Activated naive CD4-positive, alpha-beta T cell treated with anti-CD3 and anti-CD28 coated beads, Interleukin-2, amount 50 U/mL, for 16 hours (primary cell): ENCODE data around the gene TPRX1.
"Not testable (repeated sequence)": the region's sequence is repeated elsewhere in the genome, so short reads cannot be mapped to it uniquely, and the experiment has no call there.

Experiments
- DNase-seq: peaks from one replicate; pipeline ENCODE4 v3.0.0-alpha.2; 2020

TPRX1 gene

GRCh38 chr19:47798904-47799266 lies 5.5 kb downstream of the TPRX1 start:
- DNase-seq: no peak

DNA sequence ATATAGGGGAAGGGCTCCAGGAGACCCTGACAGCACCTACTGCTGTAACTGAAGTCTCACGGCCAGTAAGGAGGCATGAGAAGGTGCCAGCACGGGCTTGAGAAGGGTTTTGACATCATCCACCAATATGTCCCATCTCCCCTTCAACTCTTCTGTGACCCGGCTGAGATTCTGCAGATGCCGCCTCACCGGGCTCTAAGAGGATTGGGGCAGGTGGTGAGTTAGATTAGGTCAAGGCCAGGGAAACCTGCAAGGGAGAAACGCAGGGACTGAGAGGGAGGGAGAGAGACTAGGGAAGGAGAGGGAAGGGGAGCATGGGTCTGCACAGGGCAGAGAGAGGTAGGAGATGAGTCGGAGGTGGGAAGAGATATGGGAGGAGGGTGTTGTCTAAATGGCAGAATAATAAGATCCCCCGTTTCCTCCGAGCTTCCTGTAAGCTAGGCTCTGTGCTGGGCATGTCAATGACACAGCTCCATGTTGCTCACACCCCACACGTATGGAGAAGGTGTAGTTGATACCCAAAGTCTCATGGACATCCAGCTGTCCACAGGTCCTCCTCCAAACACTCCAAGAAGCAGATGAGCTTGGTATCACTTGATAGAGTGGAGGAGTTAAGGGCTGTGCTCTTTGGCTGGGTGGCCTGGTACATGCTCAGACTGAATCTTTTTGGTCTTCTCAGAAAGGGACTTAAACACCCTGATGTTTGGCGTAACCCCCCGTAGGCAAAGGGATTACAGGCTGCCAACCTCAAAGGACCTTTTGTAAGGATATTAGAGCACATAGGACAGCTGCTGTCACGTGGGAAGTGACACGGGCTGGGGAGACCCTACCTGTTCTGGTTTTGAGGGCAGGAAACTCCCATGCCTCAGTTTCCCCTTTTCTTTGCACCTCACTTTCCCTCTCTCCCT lies 6.1 kb downstream of the TPRX1 start:
- no peak for DNase-seq

- DNase-seq: no peak
Measured at GRCh38 chr19:47796785-47797184, 7.6 kb downstream of the TPRX1 start.

- no peak for DNase-seq
Measured at GRCh38 chr19:47794526-47794925, 9.8 kb downstream of the TPRX1 start.

GRCh38 chr19:47792616-47793015 lies 11.7 kb downstream of the TPRX1 start:
- no peak for DNase-seq

DNA sequence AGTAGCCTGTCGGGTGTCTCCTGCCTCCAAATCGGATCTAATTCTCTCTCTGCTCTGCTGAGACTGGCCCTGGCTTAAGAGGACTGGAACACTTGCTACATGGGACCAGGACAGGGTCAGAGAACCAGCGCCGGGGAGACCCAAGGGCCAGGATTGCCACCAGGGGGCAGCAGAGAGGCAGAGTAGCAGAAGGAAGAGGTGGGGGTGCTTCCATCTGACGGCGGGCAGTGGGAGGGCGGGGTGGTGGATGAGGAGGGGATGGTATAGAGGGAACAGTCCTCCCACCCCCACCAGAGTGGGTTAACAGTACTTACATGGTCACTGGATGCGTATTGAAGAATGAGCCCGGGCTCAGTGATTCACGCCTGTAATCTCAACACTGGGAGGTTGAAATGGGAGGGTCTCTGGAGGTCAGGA lies 13.9 kb downstream of the TPRX1 start:
- DNase-seq: peak; percentile 88

- DNase-seq: not testable (repeated sequence)
Measured at GRCh38 chr19:47789811-47790210, 14.5 kb downstream of the TPRX1 start.

DNA sequence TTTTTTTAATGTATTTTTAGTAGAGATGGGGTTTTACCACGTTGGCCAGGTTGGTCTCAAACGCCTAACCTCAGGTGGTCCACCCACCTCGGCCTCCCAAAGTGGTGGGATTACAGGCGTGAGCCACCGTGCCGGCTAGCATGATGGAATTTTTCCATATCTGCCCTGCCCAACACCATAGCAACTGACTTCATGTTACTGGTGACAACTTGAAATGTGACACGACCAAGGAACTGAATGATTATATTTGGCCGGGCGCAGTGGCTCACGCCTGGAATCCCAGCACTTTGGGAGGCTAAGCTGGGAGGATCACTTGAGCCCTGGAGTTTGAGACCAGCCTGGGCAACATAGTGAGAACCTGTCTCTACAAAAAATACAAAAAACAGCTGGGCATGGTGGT lies 17.0 kb downstream of the TPRX1 start:
- DNase-seq: not testable (repeated sequence)

DNA sequence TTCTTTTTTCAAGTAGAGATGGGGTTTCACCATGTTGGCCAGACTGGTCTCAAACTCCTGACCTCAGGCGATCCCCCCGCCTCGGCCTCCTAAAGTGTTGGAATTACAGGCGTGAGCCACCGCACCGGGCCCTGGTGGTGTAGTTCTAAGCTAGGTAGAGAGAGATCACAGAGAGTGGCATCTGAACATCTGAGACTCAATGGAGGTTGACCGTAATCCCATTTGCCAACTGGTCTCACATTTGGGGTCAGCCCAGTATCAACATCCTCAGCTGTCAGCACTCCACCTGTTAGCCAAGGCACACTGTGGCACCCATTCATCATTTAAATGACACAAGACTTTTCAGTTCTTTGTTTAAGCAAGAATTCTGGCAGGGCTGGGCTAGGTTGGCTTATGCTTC lies 17.8 kb downstream of the TPRX1 start:
- no peak for DNase-seq

DNA sequence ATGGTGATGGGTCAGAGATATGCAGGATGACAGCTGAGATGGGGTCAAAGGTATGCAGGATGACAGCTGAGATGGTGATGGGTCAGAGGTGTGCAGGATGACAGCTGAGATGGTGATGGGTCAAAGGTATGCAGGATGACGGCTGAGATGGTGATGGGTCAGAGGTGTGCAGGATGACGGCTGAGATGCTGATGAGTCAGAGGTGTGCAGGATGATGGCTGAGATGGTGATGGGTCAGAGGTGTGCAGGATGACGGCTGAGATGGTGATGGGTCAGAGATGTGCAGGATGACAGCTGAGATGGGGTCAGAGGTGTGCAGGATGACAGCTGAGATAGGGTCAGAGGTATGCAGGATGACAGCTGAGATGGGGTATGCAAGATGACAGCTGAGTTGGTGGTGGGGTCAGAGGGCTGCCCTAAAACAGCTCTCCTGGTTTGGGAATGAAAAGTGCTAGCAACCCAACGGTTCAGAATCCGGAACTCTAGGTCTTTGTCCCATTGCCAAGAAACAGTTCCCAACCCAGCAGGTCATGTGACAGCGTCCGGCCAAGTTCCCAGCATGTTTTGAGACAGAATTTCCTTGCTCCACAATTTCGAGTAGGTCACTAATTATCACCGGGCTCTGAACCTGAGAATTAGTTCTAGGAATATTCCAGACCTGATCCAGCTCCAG lies 22.6 kb downstream of the TPRX1 start:
- no peak for DNase-seq

DNA sequence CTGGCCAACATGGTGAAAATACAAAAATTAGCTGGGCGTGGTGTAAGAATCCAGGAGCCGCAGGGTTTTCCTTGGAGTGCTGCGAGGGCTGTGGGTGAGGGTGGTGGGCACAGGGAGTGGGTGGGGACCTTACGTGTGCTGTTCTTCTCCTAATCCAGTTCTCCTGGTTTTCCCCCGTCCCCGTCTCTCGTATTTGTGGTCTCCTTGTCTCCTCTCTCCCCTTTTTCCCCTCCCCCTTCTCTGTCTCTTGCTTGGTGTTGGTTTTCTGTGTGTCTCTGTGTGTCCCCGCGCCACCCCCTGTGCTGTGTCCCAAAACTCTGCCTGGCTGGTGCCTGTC lies 24.2 kb downstream of the TPRX1 start:
- no peak for DNase-seq

- no peak for DNase-seq
Measured at GRCh38 chr19:47779524-47780214, 24.7 kb downstream of the TPRX1 start.

DNA sequence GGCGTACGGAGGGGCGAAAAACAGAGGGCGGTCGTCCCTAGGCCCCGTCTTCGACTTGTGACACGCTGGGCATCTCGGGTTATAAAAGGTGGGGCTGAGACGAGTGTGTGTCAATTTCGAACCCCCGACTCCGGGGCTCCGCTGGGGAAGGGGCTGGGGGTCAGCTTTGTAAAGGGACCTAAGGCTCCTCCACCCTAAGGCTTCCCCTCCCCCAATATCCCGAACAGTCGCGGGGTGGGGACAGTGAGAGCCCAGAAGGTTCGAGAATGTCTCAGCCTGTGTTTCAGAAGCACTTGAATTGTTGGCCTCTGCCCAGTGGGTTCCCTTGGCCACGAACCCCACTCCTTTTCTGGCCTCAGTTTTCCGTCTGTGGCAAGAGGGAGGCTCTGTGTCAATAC lies 25.4 kb downstream of the TPRX1 start:
- DNase-seq: no peak

- peak; percentile 79 for DNase-seq
Measured at GRCh38 chr19:47778049-47778953, 26.1 kb downstream of the TPRX1 start, which contains the start of gene SELENOW. Gene SELENOW (plus strand): TSS chr19:47778703. CDS start chr19:47778786, 83 bp downstream.

DNA sequence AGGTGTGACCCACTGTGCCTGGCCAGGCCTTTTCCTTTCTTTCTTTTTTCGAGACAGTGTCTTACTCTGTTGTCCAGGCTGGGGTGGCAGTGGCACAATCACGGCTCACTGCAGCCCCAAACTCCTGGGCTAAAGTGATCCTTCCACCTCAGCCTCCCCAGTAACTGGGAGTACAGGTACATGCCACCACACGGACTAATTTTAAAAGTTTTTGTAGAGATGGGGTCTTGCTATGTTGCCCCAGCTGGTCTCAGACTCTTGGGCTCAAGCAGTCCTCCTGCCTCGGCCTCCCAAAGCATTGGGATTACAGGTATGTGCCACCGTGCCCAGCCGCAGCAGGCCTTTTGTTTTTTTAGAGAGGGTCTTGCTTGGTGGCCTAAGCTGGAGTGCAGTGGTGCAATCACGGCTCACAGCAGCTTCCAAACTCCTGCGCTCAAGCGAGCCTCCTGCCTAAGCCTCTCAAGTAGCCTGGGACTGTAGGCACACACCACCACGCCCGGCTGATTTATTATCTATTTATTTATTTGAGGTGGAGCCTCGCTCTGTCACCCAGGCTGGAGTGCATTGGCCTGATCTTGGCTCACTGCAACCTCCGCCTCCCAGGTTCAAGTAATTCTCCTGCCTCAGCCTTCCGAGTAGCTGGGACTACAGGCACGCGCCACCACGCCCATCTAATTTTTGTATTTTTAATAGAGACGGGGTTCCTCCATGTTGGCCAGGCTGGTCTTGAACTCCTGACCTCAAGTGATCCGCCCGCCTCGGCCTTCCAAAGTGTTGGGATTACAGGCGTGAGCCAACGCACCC lies 26.9 kb downstream of the TPRX1 start:
- not testable (repeated sequence) for DNase-seq

- no peak for DNase-seq
Measured at GRCh38 chr19:47776568-47776967, 27.8 kb downstream of the TPRX1 start.

- DNase-seq: not testable (repeated sequence)
Measured at GRCh38 chr19:47771291-47771690, 33.1 kb downstream of the TPRX1 start.

DNA sequence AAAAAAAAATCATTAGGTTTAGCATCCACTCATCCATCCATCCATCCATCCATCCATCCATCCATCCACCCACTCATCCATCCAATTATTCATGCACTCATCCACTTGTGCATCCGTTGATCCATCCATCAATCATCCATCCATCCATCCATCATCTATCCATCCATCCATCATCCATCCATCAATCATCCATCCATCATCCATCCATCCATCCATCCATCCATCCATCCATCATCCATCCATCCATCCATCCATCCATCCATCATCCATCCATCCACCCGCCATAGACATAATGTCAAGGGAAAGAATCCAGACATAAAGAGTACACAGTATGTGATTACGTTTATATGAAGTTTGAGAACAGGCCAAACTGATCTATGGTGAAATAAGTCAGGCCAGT lies 34.8 kb downstream of the TPRX1 start:
- DNase-seq: no peak

- no peak for DNase-seq
Measured at GRCh38 chr19:47768604-47769003, 35.7 kb downstream of the TPRX1 start.

DNA sequence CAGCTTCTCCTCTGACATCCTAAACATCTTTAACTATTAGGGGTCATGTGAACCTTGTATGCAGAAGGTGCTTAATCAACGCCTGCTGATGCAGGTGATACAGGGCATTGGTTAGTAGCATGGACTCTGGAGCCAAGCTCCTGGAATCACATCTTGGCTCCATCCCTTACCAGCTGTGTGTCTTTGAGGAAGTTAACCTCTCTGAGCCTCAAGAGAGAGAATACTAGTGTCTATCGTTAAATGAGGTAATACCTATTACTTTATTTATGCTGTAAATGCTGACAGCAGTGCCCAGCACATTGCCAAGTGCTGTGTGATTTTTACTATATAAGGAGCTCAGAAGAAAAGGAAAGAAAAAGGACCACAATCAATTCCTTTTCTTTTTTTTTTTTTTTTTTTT lies 37.0 kb downstream of the TPRX1 start:
- no peak for DNase-seq

- no peak for DNase-seq
Measured at GRCh38 chr19:47766670-47767069, 37.7 kb downstream of the TPRX1 start.

DNA sequence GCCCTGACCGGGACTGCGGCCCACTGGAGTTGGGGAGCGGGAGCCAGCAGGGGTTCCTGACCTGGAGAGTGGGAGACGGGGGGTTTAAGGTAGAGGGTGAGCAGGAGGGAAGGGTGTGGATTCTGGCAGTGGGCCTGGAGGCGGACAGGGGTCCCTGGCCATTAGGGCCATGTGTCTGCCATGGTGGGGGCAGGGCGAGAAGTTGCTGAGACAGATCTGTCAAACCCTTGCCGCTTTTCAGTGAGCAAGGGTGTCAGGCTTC lies 38.1 kb downstream of the TPRX1 start:
- DNase-seq: no peak
